Osteocyte (in vitro differentiated cells): ENCODE measurements around the gene ANKRD33. TPM values are rescaled to one million over a fixed set of nuclear protein-coding genes. Genes with fewer than 3 reads are reported as not detected.

Source experiments
- DNase-seq: peaks from one replicate; pipeline ENCODE4 v3.0.0; 2021; ENCODE audit warnings: mixed read lengths; ENCODE audit not compliant: unreplicated experiment; ENCODE audit errors: extremely low spot score
- H3K27ac Mint-ChIP-seq: one replicate; pipeline ENCODE4 v1.8.0; 2021; ENCODE audit warnings: mild to moderate bottlenecking, mixed read lengths; ENCODE audit not compliant: unreplicated experiment
- H3K27me3 Mint-ChIP-seq: one replicate; pipeline ENCODE4 v1.8.0; 2021; ENCODE audit warnings: mixed read lengths; ENCODE audit not compliant: unreplicated experiment
- H3K36me3 Mint-ChIP-seq: one replicate; pipeline ENCODE4 v1.8.0; 2021; ENCODE audit warnings: mixed read lengths; ENCODE audit not compliant: unreplicated experiment
- H3K4me1 Mint-ChIP-seq: one replicate; pipeline ENCODE4 v1.8.0; 2021; ENCODE audit warnings: mixed read lengths; ENCODE audit not compliant: unreplicated experiment
- H3K4me3 Mint-ChIP-seq: one replicate; pipeline ENCODE4 v1.8.0; 2021; ENCODE audit warnings: mild to moderate bottlenecking, moderate library complexity, mixed read lengths; ENCODE audit not compliant: unreplicated experiment
- H3K9me3 Mint-ChIP-seq: one replicate; pipeline ENCODE4 v1.8.0; 2021; ENCODE audit warnings: mixed read lengths; ENCODE audit not compliant: unreplicated experiment
- CTCF ChIP-seq: fragments of 200-600 bp; sonication (generic); IDR thresholded peaks from 2 replicates; pipeline ENCODE4 v1.5.0; 2021; ENCODE audit warnings: antibody characterized with exemption, mild to moderate bottlenecking, moderate library complexity
- total RNA-seq: library from RNA; stranded (reverse); gene quantifications from 2 replicates; pipeline ENCODE4 v1.2.1, GENCODE V29; 2021

The ANKRD33 gene
- total RNA-seq, 1 donor from 2014 or later: not detected

- Mint-ChIP-seq H3K4me3 (no peak within 1 kb of the TSS), H3K27ac (no peak within 1 kb of the TSS), H3K36me3 (no peaks in the 10 kb centered on the region), H3K27me3 (no peaks in the 10 kb centered on the region), H3K9me3 (no peaks in the 10 kb centered on the region), H3K4me1 (peaks cover 10% of the 10 kb centered on the region)
- DNase-seq: no peak
- TF ChIP-seq CTCF: no peak
Measured at GRCh38 chr12:51907083-51907855, 19.4 kb downstream of the ANKRD33 start, which contains the start of gene ACVRL1. Gene ACVRL1 (plus strand): TSS chr12:51907504. CDS start chr12:51912475, 4,971 bp downstream.

- Mint-ChIP-seq H3K4me1 (peaks cover 12% of the 10 kb centered on the region), H3K36me3 (no peaks in the 10 kb centered on the region), H3K9me3 (no peaks in the 10 kb centered on the region), H3K4me3 (no peak overlapping the region), H3K27ac (no peak overlapping the region), H3K27me3 (no peaks in the 10 kb centered on the region)
- no peak for TF ChIP-seq CTCF
- DNase-seq: no peak
Measured at GRCh38 chr12:51907856-51908425, 20.0 kb downstream of the ANKRD33 start.

GRCh38 chr12:51908876-51909592, 21.1 kb downstream of the ANKRD33 start:
- Mint-ChIP-seq H3K4me3 (no peak overlapping the region), H3K27ac (no peak overlapping the region)

GRCh38 chr12:51910168-51910567, 22.3 kb downstream of the ANKRD33 start:
- DNase-seq: no peak
- no peaks in the 10 kb centered on the region for H3K36me3 Mint-ChIP-seq
- peaks cover 12% of the 10 kb centered on the region for H3K4me1 Mint-ChIP-seq
- TF ChIP-seq CTCF: no peak
- H3K4me3 Mint-ChIP-seq: no peak overlapping the region
- no peaks in the 10 kb centered on the region for H3K9me3 Mint-ChIP-seq
- H3K27ac Mint-ChIP-seq: no peak overlapping the region
- no peaks in the 10 kb centered on the region for H3K27me3 Mint-ChIP-seq

More at GRCh38 chr12:51908876-51909592, 21.1 kb downstream of the ANKRD33 start:
- H3K36me3 Mint-ChIP-seq: no peaks in the 10 kb centered on the region
- no peak for DNase-seq
- H3K4me1 Mint-ChIP-seq: peaks cover 12% of the 10 kb centered on the region
- TF ChIP-seq CTCF: no peak
- H3K27me3 Mint-ChIP-seq: no peaks in the 10 kb centered on the region
- H3K9me3 Mint-ChIP-seq: no peaks in the 10 kb centered on the region

GRCh38 chr12:51910691-51911090, 22.8 kb downstream of the ANKRD33 start:
- Mint-ChIP-seq H3K4me3 (no peak overlapping the region), H3K9me3 (no peaks in the 10 kb centered on the region), H3K27ac (no peak overlapping the region), H3K36me3 (no peaks in the 10 kb centered on the region), H3K4me1 (peaks cover 12% of the 10 kb centered on the region), H3K27me3 (no peaks in the 10 kb centered on the region)
- no peak for TF ChIP-seq CTCF
- no peak for DNase-seq
